NCI-H1092 treated with DMSO at 0.1 percent for 48 hours (cell line): ENCODE results near the gene HLF.
A peak's percentile ranks its signal among the peaks of the same experiment; 100 is the strongest.

Experiments
- DNase-seq: peaks from one replicate; lab custom pipeline; 2025; lab: John Stamatoyannopoulos, UW

HLF gene

GRCh38 chr17:55274355-55275255 lies 9.8 kb downstream of the HLF start:
- DNase-seq = no peak

GRCh38 chr17:55275894-55276804 lies 11.4 kb downstream of the HLF start:
- DNase-seq = no peak

GRCh38 chr17:55278173-55278961 lies 13.6 kb downstream of the HLF start:
- DNase-seq = no peak

GRCh38 chr17:55279203-55279602 lies 14.4 kb downstream of the HLF start:
- no peak for DNase-seq

GRCh38 chr17:55279788-55280187 lies 15.0 kb downstream of the HLF start:
- DNase-seq = no peak

GRCh38 chr17:55280212-55280611 lies 15.5 kb downstream of the HLF start:
- DNase-seq = no peak

- DNase-seq = no peak
These were observed 17.1 kb downstream of the HLF start for GRCh38 chr17:55281649-55282378.

- DNase-seq = no peak
These were observed 17.6 kb downstream of the HLF start for GRCh38 chr17:55282379-55282702.

- DNase-seq = no peak
These were observed 18.0 kb downstream of the HLF start for GRCh38 chr17:55282741-55283140.

- DNase-seq = no peak
These were observed 18.7 kb downstream of the HLF start for GRCh38 chr17:55283256-55283965.

- DNase-seq = no peak
These were observed 19.5 kb downstream of the HLF start for GRCh38 chr17:55284001-55284884.

- DNase-seq = no peak
These were observed 20.2 kb downstream of the HLF start for GRCh38 chr17:55284944-55285339.

GRCh38 chr17:55285340-55286301 lies 20.9 kb downstream of the HLF start:
- peak; percentile 78 for DNase-seq

GRCh38 chr17:55286681-55287589 lies 22.2 kb downstream of the HLF start:
- no peak for DNase-seq

GRCh38 chr17:55288356-55289105 lies 23.8 kb downstream of the HLF start:
- no peak for DNase-seq

GRCh38 chr17:55289106-55289446 lies 24.3 kb downstream of the HLF start:
- DNase-seq = no peak

- DNase-seq = no peak
These were observed 25.2 kb downstream of the HLF start for GRCh38 chr17:55289978-55290377.
